GM19025 (cell line): ENCODE measurements around the gene SLC17A5.
"Not testable (repeated sequence)": the region's sequence is repeated elsewhere in the genome, so short reads cannot be mapped to it uniquely, and the experiment has no call there.

Experiments used
- ATAC-seq: cut with Tn5 transposase; IDR thresholded peaks from one replicate; pipeline ENCODE4 v1.9.1; 2021; ENCODE audit warnings: mild to moderate bottlenecking, low read depth, moderate library complexity; ENCODE audit not compliant: unreplicated experiment

Gene SLC17A5, protein sequence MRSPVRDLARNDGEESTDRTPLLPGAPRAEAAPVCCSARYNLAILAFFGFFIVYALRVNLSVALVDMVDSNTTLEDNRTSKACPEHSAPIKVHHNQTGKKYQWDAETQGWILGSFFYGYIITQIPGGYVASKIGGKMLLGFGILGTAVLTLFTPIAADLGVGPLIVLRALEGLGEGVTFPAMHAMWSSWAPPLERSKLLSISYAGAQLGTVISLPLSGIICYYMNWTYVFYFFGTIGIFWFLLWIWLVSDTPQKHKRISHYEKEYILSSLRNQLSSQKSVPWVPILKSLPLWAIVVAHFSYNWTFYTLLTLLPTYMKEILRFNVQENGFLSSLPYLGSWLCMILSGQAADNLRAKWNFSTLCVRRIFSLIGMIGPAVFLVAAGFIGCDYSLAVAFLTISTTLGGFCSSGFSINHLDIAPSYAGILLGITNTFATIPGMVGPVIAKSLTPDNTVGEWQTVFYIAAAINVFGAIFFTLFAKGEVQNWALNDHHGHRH

DNA sequence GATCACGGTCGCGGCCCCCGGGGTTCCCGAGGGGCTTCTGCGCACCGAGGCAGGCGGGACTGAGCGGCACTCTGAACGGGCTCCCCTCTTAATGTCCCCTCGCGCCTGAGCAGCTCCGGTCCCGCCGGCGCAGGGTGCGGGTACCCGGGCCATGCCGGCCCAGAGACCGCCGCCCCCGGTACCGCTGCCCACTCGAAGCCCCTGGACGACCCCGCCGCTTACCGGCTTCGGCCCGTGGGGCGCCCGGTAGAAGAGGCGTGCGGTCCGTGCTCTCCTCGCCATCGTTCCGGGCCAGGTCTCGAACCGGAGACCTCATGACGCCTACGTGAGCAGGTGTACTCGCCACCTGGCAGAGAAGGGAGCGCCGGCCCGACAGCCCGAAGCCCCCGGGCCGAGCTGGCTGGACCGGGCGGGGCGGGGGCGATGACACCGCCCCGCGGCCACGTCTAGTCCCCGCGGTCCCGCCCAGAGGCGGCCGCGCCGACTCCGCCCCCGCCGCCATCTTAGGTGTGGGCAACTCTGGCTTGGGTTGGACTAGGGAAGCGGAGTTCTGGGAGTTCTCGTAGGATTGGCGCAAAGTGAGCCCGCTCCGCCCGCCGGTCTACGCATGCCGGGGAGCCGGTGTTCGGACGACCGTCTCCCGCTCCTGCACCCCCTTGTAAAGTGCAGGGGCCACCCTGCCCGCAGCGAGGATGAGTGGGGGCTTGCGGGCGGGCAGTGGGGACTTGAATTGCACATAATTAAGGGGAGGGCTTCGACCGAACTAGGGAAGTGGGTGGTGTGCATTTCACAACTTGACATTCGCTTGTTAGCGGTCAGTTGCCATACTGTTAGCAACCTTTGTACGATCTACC lies at the start of gene SLC17A5:
SLC17A5 (minus strand) TSS at position 422 of the 854 bp plus-strand sequence; CDS start at position 316, 106 bp downstream.
- ATAC-seq, result peak; percentile 91

DNA sequence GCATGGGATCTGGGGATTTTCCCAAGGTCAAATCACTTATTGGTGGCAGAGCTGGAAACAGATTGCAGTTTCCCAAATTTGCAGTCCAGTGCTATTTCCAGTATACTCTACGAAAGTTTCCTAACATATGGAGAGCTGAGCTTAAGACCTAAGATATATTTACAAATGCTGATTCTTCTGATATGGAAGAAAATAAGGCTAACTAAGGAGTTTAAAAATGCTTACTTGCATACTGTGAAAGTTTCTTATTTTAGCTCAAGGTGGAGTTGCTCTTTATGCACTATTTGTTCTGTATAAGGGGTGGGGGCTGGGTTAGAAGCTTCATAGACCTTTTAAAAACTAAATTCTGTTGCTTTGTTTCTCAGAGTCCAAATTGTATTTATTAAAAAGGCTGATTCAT lies 49.7 kb upstream of the SLC17A5 start:
- no peak for ATAC-seq

DNA sequence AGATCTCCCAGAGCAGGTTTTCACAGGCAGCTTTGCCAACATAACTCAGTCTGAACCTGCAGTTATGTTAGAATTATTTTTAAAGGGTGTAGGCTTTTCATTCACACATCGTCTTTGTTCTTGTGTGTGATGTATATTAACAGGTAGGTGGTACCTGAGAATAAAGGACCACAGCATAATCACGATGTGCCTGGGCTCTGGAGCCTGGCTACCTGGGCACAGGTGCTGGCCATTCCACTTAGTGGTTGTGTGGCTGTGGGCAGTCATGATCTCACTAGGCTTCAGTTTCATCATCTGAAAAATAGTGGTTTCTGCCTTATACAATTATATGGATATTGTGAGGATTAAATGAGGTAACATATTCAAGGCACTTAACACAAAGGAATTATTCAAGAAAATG lies 48.7 kb upstream of the SLC17A5 start:
- no peak for ATAC-seq

- ATAC-seq, result no peak
Observed at GRCh38 chr6:73699676-73700459, 46.1 kb upstream of the SLC17A5 start.

DNA sequence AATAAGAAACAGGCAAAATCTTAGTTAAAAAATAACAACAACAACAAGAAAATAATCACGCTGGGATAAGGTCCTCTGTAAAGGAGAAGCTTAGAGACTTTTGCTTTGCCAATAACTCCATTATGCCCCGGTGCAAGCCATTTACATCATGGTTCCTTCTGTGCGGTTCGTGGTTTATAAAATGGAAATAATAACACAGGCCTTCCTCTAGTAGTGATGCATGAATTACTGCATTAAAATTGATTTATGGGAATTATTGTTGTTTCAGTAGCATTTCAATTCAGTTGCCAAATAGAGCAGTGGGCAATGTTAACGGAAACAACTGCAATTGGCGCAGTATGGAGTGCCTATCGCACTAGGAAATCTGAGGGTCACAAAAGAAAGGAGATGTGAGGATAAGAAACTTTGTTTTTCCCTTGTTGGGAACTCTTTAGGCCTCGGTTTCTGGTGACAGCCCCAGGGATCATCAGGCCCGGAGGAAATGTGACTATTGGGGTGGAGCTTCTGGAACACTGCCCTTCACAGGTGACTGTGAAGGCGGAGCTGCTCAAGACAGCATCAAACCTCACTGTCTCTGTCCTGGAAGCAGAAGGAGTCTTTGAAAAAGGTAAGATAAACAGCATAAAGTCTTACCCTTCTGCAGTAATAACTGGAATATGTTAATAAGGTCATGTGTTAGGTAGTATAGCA lies 43.3 kb upstream of the SLC17A5 start:
- ATAC-seq, result no peak

GRCh38 chr6:73695619-73696421 lies 42.0 kb upstream of the SLC17A5 start, which contains the start of gene CD109:
CD109 (plus strand) TSS chr6:73696203; CDS start chr6:73696216, 13 bp downstream.
- ATAC-seq, result peak; percentile 57

GRCh38 chr6:73694711-73695411 lies 41.1 kb upstream of the SLC17A5 start:
- no peak for ATAC-seq

DNA sequence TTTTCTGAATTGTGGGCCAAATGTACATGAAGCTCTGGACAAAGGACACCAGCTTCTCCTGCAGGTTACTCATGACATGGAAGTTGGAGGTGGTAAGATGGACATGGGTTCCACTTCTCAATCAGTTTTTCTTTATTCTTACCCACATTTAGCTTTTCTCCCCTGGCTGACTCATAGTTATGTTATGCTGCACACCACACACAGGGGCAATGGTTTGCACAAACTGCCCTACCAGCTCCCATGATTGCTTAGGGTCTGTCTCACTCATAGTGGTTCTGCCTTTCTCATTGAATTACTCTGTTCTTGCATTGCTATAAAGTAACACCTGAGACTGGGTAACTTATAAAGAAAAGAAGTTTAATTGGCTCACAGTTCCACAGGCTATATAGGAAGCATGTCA lies 37.7 kb upstream of the SLC17A5 start:
- ATAC-seq, result no peak

DNA sequence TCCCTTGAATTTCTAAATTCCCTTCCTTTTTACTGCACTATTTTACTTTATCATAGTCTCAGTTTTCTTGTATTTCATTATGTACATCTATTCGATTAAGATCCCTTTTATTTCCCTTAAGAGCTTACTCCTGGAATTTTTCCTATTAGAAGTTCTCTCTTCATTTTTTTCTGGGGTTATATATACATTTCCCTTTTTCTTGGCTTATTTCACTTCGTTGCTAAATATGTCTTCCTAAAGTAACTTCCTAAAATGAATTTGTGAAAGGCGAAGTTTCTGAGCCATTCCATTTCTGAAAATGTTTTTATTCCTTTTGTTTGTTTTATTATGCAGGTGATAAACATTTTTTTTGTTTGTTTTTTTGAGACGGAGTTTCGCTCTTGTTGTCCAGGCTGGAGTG lies 36.3 kb upstream of the SLC17A5 start:
- no peak for ATAC-seq

DNA sequence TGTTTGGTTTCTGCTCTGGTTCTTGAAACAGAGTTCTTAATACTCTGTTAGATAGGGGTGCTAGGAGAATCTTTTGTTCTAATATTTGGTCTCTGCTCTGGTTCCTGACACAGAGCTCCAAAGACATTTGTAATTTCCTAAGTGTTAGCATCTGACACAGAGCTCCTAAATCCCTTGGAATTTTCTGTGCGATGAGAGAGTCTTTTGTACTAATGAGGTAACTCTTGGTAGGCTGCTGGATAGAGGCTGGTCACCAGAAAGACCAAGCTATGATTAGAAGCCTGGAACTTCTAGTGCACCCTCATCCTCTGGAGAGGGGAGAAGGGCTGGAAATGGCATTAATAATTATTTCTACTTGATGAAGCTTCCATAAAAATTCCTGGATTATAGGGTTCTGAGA lies 34.6 kb upstream of the SLC17A5 start:
- ATAC-seq, result no peak

DNA sequence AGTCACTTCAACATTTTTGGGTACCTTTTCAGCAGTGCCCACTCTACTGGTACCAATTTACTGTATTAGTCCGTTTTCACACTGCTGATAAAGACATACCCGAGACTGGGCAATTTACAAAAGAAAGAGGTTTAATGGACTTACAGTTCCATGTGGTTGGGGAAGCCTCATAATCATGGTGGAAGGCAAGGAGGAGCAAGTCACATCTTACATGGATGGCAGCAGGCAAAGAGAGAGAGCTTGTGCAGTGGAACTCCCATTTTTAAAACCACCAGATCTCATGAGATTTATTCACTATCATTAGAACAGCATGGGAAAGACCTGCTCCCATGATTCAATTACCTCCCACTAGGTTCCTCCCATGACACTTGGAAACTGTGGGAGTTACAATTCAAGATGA lies 29.8 kb upstream of the SLC17A5 start:
- ATAC-seq, result not testable (repeated sequence)

DNA sequence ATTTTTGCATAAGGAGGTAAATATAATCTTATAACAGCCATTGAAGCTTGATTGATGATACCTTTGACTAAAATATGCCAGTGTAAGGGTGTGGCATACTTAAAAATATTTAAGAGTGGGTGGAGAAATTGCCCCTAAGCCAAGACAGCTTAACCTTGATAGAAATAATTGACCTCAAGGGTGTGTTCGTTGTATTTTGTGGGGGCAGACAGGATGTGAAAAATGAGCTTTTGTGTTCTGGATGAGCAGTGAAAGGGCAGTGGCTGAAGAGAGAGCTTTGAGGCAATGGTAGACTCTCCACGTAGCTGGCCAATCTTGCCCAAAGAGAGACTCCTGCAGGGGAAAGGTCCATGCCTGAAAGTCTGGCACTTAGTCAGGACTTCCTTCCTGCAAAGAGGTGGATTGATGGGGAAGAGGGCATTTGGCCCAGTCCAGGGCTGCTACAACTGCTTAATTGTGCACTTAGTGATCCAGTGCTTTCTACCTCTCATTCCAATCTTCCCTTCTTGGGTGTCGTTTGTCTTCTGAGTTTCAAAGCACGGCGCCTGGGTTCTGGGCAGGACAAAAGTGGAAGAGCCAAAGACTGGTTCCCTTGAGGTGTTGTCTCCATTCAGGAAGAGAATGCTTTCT lies 26.6 kb upstream of the SLC17A5 start:
- no peak for ATAC-seq

GRCh38 chr6:73679846-73680245 lies 26.1 kb upstream of the SLC17A5 start:
- ATAC-seq, result not testable (repeated sequence)

- ATAC-seq, result no peak
Observed at GRCh38 chr6:73679009-73679408, 25.2 kb upstream of the SLC17A5 start.

GRCh38 chr6:73675466-73676098 lies 21.8 kb upstream of the SLC17A5 start:
- ATAC-seq, result peak; percentile 96

GRCh38 chr6:73671911-73672685 lies 18.3 kb upstream of the SLC17A5 start:
- ATAC-seq, result no peak

DNA sequence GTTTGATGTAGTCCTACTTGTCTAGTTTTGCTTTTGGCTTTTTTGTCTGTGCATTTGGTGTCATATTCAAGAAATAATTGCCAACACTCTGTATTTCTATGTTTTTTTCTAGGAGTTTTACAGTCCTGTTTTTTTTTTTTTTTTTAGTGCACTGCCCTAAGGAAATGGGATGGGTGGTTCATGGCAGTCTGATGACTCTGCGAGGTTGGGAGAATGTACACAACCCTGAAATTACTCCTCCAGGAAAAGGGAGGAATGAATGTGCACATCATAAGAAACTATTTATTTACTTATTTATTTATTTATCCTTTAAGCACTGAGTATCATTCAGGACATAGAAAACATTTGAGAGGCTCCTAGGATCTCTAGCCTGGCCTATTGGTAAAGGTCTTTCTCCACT lies 15.2 kb upstream of the SLC17A5 start:
- ATAC-seq, result no peak
